GM19035 (cell line): ENCODE results near the gene MAL.
"Not testable (repeated sequence)": the region's sequence is repeated elsewhere in the genome, so short reads cannot be mapped to it uniquely, and the experiment has no call there.

Experiments
- ATAC-seq: cut with Tn5 transposase; IDR thresholded peaks from one replicate; pipeline ENCODE4 v1.9.1; 2021; ENCODE audit not compliant: unreplicated experiment

Gene MAL

GRCh38 chr2:95032341-95032740 is 6.8 kb downstream of the MAL start:
- ATAC-seq: no peak

GRCh38 chr2:95032868-95033603 is 7.5 kb downstream of the MAL start:
- no peak for ATAC-seq

- ATAC-seq: no peak
Measured at GRCh38 chr2:95034221-95034620, 8.7 kb downstream of the MAL start.

- no peak for ATAC-seq
Measured at GRCh38 chr2:95034818-95035217, 9.3 kb downstream of the MAL start.

- no peak for ATAC-seq
Measured at GRCh38 chr2:95036596-95037383, 11.3 kb downstream of the MAL start.

GRCh38 chr2:95037384-95037839 is 11.9 kb downstream of the MAL start:
- ATAC-seq: no peak

GRCh38 chr2:95037841-95038585 is 12.5 kb downstream of the MAL start:
- not testable (repeated sequence) for ATAC-seq

GRCh38 chr2:95038635-95039298 is 13.3 kb downstream of the MAL start:
- ATAC-seq: no peak

- ATAC-seq: no peak
Measured at GRCh38 chr2:95039363-95039762, 13.9 kb downstream of the MAL start.

- ATAC-seq: no peak
Measured at GRCh38 chr2:95039978-95040377, 14.5 kb downstream of the MAL start.

- no peak for ATAC-seq
Measured at GRCh38 chr2:95040426-95040825, 14.9 kb downstream of the MAL start.

- peak; percentile 45 for ATAC-seq
Measured at GRCh38 chr2:95041060-95041823, 15.7 kb downstream of the MAL start.

- ATAC-seq: peak; percentile 46
Measured at GRCh38 chr2:95041824-95042442, 16.4 kb downstream of the MAL start.

- no peak for ATAC-seq
Measured at GRCh38 chr2:95042472-95043271, 17.2 kb downstream of the MAL start.

GRCh38 chr2:95043300-95044093 is 18.0 kb downstream of the MAL start:
- ATAC-seq: no peak

- no peak for ATAC-seq
Measured at GRCh38 chr2:95044601-95045000, 19.1 kb downstream of the MAL start.

- ATAC-seq: no peak
Measured at GRCh38 chr2:95046371-95047112, 21.0 kb downstream of the MAL start.
